NCI-H69 (cell line): ENCODE data around the gene OR11H7.
"Not testable (repeated sequence)": the region's sequence is repeated elsewhere in the genome, so short reads cannot be mapped to it uniquely, and the experiment has no call there.

ENCODE experiments used
- DNase-seq: peaks from one replicate; lab custom pipeline; 2025; lab: John Stamatoyannopoulos, UW

Gene OR11H7

GRCh38 chr14:20228681-20229080, at the start of gene OR11H7:
TSS of gene OR11H7 (plus strand) at chr14:20228981.
- no peak for DNase-seq

DNA sequence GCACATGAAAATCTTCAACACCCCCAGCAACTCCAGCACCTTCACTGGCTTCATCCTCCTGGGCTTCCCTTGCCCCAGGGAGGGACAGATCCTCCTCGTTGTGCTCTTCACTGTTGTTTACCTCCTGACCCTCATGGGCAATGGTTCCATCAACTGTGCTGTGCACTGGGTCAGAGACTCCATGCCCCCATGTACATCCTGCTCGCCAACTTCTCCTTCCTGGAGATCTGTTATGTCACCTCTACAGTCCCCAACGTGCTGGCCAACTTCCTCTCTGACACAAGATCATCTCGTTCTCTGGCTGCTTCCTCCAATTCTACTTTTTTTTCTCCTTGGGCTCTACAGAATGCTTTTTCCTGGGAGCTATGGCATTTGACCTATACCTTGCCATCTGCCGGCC, 49.6 kb upstream of the OR11H7 start:
- DNase-seq: no peak

- no peak for DNase-seq
Measured at GRCh38 chr14:20179880-20180279, 48.9 kb upstream of the OR11H7 start.

DNA sequence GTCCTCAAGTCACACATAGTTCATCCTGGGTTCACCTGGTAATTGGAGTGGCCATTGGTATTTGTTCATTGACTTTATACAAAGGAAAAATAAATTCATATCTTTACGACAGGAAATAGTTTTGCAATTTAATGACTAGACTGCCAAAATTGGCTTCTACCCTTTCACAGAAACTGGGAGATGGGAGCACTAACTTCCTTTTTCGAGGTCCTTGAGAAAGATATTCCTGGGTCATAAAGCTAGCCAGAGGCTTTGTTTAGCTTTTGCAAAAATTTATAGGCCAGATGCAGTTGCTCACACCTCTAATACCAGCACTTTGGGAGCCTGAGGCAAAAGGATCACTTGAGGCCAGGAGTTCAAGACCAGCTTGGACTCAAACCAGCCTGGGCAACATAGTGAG, 48.3 kb upstream of the OR11H7 start:
- DNase-seq: no peak

DNA sequence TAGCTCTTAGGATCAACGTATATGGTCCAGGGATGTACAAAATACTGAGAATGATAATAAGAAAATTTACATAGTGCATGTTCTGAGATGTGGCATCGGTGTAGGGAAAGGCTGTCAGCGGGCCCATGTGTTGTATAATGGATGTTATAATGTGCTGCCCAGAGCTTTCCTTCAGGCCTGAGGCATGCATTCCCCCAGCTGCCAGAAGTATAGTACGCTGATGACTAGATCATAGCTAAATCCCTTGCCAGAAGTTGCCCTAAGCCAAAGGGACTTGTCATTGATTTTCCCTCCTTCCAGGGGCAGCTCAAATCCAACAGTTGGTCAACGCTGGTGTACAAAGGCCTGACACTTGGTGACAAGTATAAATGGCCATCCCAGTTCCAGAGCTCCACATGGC, 44.6 kb upstream of the OR11H7 start:
- no peak for DNase-seq

- no peak for DNase-seq
Measured at GRCh38 chr14:20190596-20190995, 38.2 kb upstream of the OR11H7 start, which contains the start of gene OR11G2. TSS of gene OR11G2 (plus strand) at chr14:20190896. CDS start at chr14:20197438, 6,542 bp downstream.

DNA sequence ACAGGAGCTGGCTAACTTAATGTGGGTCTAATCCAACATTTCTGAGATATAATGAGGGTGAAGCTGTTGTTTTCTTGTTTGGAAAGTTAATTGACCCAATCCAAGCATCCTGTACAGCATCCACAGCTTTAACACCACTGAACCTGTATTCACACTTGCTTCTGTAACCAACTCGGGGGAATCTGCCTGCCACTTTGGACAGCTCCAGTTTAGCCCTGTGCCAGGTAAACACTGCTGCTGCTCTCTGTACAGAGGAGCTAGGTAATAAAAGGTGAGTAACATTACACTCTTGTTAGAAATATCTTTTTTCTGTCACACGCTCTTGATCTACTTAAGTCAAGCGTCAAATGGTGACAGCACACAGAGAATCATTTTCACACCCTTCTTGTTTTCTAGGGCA, 37.4 kb upstream of the OR11H7 start:
- DNase-seq: no peak

GRCh38 chr14:20194101-20194500, 34.7 kb upstream of the OR11H7 start:
- no peak for DNase-seq

DNA sequence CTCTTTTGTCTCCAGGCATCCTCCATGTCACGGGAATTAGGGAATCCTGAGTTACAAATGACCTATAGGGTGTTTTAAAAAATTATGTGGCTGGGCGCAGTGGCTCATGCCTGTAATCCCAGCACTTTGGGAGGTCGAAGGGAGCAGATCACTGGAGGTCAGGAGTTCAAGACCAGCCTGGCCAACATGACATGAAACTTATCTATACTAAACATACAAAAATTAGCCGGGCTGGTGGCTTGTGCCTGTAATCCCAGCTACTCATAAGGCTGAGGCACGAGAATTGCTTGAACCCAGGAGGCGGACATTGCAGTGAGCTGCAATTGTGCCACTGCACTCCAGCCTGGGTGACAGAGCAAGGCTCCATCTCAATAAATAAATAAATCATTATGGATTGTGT, 33.6 kb upstream of the OR11H7 start:
- DNase-seq: not testable (repeated sequence)

DNA sequence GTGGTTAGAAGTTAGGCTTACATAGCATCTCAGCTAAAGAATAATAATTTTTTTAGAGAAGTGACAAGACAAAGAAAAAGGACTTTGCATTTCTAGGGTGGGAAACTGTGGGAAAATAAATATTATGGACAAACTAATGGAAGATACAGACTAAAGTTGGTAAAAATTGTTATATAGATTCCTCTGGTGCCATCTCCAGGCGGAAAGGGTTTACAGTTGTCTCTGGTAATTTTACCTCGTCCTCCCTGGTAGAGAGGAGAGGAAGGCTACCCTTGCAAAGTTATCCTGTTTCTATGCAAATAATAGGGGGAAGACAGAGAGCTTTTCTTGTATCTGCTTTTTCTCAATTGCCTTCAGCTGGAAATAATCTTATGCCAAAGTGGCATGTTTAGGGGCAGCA, 32.9 kb upstream of the OR11H7 start:
- no peak for DNase-seq

- DNase-seq: no peak
Measured at GRCh38 chr14:20197459-20197858, 31.3 kb upstream of the OR11H7 start.

GRCh38 chr14:20198991-20199390, 29.8 kb upstream of the OR11H7 start:
- no peak for DNase-seq

- DNase-seq: no peak
Measured at GRCh38 chr14:20204721-20205120, 24.1 kb upstream of the OR11H7 start.

DNA sequence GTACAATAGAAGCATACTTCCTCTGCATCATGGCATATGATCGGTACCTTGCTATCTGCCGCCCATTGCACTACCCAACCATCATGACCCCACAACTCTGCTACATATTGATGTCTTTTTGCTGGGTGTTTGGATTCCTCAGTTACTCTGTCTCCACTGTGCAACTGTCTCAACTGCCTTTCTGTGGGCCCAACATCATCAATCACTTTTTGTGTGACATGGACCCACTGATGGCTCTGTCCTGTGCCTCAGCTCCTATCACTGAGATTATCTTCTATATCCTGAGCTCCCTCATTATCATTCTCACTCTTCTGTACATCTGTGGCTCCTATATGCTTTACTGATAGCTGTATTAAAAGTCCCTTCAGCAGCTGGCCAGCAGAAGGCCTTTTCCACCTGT, 19.2 kb upstream of the OR11H7 start:
- DNase-seq: no peak

GRCh38 chr14:20212406-20212805, 16.4 kb upstream of the OR11H7 start:
- not testable (repeated sequence) for DNase-seq

DNA sequence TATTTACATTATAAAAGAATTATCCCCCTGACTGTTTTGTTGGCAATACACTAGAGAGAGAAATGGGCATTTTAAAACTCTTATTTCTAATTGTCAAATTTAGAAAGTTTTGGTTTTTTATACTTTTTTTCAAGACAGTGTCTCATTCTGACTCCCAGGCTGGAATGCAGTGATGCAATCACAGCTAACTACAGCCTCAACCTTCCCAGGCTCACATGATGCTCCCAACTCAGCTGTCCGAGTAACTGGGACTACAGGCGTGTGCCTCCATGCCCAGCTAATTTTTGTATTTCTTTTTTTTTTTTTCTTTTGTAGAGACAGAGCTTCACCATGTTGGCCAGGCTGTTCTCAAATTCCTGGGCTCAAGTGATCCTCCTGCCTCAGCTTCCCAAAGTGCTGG, 13.6 kb upstream of the OR11H7 start:
- DNase-seq: no peak

DNA sequence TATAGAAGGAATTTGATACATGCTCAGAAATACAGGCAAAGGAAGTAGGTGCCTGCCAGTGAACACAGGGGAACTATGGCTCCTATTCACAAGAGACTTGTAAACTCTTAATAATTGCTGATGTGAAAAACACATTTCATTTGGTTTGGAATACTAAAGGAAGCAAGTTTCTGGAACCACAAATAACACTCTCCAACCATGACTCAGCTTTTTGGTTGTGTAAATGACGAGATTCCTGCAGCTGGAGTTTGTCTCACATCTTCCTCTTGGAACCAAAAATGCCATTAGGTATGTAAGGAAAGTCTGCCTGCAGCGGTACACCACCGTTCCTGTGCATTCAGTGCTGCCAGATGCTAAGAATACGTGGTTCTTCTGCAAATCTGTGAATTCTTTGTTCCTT, 9.7 kb upstream of the OR11H7 start:
- no peak for DNase-seq

- DNase-seq: no peak
Measured at GRCh38 chr14:20223410-20223809, 5.4 kb upstream of the OR11H7 start, which contains the start of gene OR11H6. TSS of gene OR11H6 (plus strand) at chr14:20223710. CDS start at chr14:20223710, 0 bp downstream.

- not testable (repeated sequence) for DNase-seq
Measured at GRCh38 chr14:20235415-20235814, 6.6 kb downstream of the OR11H7 start.

DNA sequence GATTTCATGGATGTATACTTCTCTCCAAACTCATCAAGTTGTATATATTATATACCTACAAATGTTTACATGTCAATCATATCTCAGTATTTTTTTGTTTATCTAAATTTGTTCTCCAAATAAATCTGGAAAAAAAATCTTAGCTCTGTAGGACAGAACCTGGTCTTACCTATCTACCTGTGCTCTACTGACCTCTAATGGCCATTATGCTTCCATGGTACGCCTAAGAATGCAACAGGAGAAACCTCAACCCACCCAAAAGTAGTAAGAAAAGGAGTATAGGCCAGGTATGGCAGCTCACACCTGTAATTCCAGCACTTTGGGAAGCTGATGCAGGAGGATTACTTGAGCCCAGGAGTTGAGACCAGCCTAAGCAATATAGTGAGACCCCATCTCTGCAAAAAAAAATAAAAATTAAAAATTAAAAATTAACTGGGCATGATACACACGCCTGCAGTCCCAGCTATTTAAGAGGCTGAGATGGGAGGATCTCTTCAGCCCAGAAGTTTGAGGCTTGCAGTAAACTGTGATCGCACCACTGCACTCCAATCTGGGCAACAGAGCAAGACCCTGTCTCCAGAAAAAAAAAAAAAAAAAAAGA, 19.0 kb downstream of the OR11H7 start:
- DNase-seq: peak; percentile 38

DNA sequence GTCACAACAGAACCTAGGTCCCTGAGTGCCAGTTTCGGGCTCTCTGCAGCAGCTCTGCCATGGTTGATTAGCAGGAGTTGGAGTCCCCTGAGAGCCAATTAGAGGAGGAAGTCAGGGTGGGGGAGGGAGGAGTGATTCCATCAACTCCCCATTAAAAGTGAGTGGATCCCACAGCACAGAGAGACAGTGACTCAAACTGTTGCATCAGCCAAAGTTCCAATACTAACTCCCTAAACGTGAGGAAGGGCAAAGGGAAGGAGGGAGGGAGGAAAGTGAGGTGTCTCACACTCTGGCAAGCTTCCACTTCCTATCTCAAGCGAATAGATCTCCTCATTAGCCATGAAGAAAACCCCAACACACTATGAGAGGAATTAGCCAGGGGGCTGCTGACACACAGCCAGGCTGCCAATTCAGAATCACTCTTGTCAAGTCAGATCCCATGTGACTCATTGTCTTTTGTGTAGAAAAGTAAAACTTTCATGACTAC, 33.9 kb downstream of the OR11H7 start:
- peak; percentile 23 for DNase-seq

- not testable (repeated sequence) for DNase-seq
Measured at GRCh38 chr14:20264361-20264760, 35.6 kb downstream of the OR11H7 start.

GRCh38 chr14:20274062-20274461, 45.3 kb downstream of the OR11H7 start:
- DNase-seq: no peak

DNA sequence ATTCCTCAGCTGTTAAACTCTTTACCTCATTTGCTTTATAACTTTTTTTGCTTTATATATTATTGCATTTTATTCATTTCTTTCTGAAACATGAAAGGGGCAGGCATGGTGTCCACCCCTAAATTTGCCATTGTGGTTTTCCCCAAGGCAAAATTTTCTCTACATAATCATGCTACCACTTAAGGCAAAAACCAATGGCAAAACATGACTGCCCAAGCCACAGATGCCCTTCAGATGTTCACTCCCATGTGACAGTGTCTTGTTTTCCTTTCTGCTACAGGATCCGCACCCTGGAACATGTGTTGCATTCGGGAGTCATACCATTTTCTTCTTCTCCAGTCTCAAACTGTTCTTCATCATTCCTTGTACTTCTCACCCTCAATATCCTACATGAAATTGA, 48.6 kb downstream of the OR11H7 start:
- DNase-seq: no peak
